Activated CD8-positive, alpha-beta memory T cell treated with anti-CD3 and anti-CD28 coated beads for 24 hours (primary cell): ENCODE measurements around the gene EXOC6.
"Not testable (repeated sequence)": the region's sequence is repeated elsewhere in the genome, so short reads cannot be mapped to it uniquely, and the experiment has no call there.

Source experiments
- DNase-seq: peaks from one replicate; pipeline ENCODE4 v3.0.0-alpha.2; 2020

EXOC6 gene

DNA sequence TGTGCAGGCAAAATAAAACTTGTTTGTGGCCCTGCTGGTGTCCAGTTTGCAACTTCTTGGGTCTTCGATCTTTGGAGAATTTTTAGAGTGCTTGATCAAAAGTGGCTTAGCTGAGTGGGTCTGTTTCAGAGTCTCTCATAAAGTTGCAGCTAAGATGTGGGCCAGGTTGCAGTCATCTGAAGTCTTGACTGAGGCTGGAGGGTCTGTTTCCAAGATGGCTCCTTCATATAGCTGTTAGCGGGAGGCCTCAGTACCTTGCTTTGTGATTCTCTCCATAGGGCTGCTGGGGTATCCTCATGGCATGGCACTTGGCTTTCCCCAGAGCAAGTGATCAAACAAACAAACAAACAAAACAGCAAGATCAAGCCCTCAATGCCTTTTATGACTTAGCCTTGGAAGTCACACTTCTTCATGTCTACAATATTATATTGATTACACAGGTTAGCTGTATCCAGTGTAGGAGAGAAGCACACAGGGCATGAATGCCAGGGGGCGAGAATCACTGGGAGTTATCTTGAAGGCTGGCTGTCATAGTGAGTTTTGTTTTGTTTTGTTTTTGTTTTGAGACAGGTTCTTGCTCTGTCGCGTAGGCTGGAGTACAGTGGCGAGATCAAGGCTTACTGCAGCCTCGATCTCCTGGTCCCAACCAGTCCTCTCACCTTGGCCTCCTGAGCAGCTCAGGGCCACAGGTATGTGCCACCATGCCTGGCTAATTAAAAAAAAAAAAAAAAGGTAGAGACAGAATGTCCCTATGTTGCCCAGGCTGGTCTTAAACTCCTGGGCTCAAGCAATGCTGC, 235.6 kb downstream of the EXOC6 start:
- peak; percentile 15 for DNase-seq

DNA sequence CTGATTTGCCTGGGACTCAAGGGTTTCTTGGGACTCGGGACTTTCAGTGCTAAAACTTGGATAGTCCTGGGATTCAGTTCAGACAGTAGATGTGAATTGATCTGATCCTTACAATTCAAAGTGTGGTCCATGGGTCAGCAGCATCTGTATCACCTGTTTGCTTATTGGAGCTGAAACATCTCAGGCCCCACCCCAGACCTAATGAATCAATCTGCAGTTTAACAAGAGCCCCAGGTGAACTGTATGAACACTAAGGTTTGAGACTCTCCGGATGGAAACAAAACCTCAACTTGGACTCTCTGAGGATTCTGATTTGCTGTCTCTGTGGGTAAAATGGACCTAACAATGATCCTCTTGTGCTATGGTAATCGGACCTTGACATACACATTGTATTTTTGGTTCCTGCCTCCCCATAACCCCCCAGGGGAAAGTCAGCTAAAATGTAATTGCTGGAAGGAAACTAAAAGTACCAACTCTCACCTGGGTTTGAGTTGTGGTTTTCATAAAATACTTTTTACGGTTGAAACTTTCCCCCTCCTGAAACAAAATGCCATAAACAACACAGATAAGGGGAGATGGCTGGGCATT, 237.0 kb downstream of the EXOC6 start:
- DNase-seq: no peak

DNA sequence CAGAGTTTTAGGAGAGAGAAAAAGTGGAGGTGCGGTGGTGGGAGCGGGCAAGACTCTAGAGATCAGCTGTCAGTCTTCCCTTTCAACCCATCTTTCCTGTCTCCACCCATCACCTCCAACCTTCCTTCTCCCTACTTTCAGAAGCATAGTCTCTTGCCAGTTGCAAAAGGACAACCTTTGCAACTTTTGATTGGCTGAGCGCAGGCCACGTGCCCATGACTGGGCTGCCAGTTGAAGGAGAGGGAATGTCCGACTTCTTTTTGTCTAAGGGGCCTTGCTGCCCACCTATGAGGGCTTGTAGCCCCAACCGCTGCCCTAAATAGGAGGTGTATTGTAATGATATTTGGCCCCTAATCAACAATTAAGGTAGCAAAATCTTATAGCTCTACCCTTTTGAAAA, 238.0 kb downstream of the EXOC6 start:
- DNase-seq: peak; percentile 15

- DNase-seq: no peak
Observed at GRCh38 chr10:93087846-93088245, 239.5 kb downstream of the EXOC6 start.

DNA sequence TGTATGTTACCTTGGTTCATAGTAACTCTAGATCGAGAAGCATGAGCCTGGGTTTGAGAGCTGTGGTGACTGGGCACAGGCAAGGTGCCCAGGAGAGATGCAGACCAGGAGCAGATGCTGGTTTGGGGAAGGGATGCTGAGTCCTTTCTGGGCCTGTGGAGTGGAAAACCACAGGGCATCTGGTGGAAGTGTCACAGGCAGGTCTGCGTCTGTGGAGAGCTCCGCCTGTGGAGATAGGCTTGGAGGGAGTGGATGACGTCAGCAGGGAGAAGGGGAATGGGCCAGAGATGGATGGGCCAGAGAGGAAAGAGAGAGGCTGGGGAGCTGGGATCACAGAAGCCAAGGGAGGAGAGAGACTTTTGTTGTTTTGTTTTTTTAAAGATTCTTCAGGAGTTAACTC, 240.1 kb downstream of the EXOC6 start:
- peak; percentile 41 for DNase-seq

DNA sequence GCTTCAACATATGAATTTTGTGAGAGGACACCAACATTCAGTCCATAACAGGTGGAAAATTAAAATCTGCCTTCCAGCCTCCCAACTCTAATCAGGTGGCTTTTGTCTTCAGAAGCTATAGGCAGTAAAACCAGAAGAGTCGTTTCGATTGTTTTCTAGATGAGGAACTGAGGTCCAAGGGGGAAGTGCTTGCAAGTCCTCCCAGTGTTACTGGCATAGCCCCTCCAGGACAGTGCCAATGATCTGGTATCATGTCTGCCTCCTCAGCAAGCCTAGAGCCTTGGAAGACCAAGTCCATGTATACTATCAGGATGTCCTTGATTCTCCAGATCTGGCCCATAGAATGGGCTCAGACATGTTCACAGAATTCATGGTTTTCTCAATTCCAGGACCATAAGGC, 242.3 kb downstream of the EXOC6 start:
- no peak for DNase-seq

DNA sequence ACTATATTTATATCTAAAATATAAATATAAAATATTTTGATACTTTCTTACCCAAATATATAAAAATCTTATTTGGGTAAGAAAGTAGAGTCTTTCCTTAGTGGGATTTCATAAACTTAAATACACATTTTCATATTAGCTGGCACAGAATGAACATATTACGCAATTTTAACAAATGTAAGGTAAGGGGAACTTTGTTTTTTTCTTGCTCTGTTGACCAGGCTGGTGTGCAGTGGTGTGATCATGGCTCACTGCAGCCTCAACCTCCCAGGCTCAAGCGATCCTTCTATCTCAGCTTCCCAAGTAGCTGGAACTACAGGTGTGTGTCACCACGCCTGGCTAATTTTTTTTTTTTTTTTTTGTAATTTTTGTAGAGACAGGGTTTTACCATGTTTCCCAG, 243.6 kb downstream of the EXOC6 start:
- DNase-seq: no peak

DNA sequence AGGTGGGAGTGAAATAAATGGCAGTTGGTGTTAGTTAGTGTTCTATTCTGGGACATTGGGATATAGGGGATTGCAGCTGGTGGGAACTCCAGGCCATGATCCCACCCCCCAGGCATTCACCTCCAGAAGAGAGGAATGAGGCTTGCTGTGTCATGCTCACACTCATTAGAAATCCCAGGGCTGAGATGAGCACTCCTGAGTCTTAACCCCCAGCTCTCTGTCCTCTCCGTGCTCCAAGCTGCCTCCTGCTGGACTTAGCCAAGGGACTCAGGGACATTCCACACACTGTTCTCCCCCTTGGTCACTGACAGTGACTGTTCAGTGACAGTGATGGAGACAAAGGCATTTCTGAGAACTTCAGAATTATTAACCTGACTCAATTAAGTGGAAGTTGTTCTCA, 246.9 kb downstream of the EXOC6 start:
- no peak for DNase-seq

DNA sequence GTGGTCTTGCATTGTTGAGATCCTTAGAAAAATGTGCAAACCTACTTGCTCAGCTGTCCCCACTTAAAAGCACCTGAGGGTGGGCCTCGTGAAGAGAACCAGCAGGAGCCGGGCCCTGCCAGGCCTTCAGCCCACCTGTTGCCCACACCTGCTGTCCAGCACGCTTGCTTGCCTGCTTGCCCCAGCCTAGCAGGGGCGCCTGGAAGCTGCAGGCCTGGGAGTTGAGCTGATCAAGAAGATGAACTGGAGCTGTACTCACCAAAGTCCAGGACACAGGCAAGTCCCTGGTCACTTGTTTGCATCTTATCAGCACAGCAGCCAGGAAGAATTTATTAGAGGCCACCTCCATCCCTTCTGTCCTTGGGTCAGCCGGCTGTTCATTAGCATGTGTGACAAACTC, 248.6 kb downstream of the EXOC6 start:
- DNase-seq: peak; percentile 38

DNA sequence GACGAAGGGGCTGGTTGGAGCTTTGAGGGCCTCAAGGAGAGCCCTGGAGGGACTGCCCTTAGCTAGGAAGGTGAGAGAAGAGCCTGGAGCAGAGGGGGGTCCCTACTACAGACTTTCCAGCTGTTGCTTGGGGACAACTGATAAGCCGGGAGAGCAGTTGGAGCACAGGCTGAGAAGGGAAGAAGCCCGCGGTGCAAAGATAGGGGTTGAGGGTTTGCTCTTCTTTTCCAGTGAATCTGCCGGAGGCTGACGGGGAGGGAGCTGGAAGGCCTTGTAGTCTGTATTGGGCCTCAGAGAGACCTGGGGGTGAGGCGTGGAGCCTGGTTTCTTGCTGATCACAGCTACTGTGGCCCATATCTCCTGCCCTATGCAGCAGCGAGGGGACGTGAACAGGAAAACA, 249.1 kb downstream of the EXOC6 start:
- no peak for DNase-seq

DNA sequence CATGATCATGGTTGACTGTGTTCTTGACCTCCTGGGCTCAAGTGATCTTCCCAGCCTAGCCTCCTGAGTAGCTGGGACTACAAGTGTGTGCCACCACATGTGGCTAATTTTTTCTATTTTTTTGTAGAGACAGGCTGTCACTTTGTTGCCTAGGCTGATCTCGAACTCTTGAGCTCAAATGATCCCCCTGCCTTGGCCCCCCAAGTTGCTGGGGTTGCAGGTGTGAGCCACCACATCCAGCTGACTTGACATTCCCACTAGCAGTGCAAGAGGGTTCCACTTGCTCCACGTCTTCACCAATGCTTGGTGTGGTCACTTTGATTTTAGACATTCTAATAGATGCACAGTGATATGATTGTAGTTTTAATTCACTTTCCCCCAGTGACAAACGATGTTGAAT, 250.5 kb downstream of the EXOC6 start:
- DNase-seq: peak; percentile 19

DNA sequence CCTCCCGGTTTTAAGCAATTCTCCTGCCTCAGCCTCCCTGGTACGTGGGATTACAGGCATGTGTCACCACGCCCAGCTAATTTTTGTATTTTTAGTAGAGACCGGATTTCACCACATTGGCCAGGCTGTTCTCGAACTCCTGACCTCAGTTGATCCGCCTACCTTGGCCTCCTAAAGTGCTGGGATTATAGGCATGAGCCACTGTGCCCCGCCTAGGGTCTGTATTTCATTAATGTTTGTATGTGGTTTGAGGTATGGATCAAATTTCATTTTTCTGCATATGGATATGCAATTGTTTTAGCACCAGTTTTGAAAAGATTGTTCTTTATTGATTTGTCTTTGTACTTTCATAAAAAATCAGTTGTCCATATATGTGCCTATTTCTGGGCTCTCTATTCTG, 251.3 kb downstream of the EXOC6 start:
- DNase-seq: peak; percentile 7

GRCh38 chr10:93101148-93101547, 252.8 kb downstream of the EXOC6 start:
- DNase-seq: not testable (repeated sequence)

GRCh38 chr10:93103953-93104352, 255.6 kb downstream of the EXOC6 start:
- no peak for DNase-seq

DNA sequence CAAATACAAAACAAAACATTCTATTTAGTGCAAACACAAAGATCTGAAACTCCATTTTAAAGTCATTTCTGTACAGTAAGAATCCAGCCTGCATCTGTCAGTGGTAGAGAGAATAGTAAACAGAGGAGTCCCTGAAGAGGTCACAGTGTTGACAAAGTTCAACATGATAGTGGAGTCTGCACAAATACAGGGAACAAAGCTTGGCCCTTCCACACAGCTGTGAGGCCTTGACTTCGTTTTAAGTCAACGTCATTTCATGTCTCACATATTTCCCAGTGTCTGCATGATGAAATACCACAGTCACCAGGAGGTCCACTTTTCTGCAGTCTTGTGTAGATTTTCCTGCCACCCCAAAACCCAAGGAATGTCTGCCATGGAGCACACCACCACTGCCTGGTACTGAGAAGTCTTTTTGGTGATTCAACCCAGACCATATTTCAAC, 258.3 kb downstream of the EXOC6 start:
- no peak for DNase-seq
